ENCODE results near the gene GLYATL3.

GRCh38 chr6:49524541-49524940, 24.8 kb downstream of the GLYATL3 start:
- TF ChIP-seq MAX (IDR thresholded peaks at IDR 0.05; ENCODE audit: low read depth) (no peak), TEAD4 (IDR thresholded peaks at IDR 0.05; ENCODE audit: borderline replicate concordance, insufficient read depth) (no peak), POLR2AphosphoS5 (IDR thresholded peaks at IDR 0.05; ENCODE audit: low read depth, low read length) (no peak), CTCF (IDR thresholded peaks at IDR 0.05) (no peak), USF1 (IDR thresholded peaks at IDR 0.05; ENCODE audit: borderline replicate concordance, low read depth) (no peak), REST (IDR thresholded peaks at IDR 0.05; ENCODE audit: low read depth, low read length) (no peak), PBX3 (IDR thresholded peaks at IDR 0.05) (no peak), SIN3A (IDR thresholded peaks at IDR 0.05; ENCODE audit: borderline replicate concordance, low read depth, low read length) (no peak), USF2 (IDR thresholded peaks at IDR 0.05; ENCODE audit: borderline replicate concordance, low read depth, low read length) (no peak), EP300 (IDR thresholded peaks at IDR 0.05; ENCODE audit: borderline replicate concordance in 1 of 2, low read depth in 1 of 2, low read length in 1 of 2) (no peak), RXRA (IDR thresholded peaks at IDR 0.05; ENCODE audit: borderline replicate concordance, low read depth) (no peak), RFX5 (IDR thresholded peaks at IDR 0.05; ENCODE audit: low read length) (no peak)

Measured in SK-N-SH (cell line).